ENCODE results near the gene LENEP.

LENEP gene

GRCh38 chr1:154955718-154956543 is 37.5 kb upstream of the LENEP start, which contains the start of gene PBXIP1:
Gene PBXIP1, minus strand, starts transcription at chr1:154956099. Its CDS starts 2,378 bp downstream, at chr1:154953721.
- Mint-ChIP-seq H3K4me3 (peak within 1 kb of the TSS; percentile 93 to 94), H3K36me3 (peaks cover 7 to 11% of the 10 kb centered on the region in 2 donors), H3K9me3 (no peaks in the 10 kb centered on the region), H3K27ac (peak within 1 kb of the TSS; percentile 96), H3K27me3 (no peaks in the 10 kb centered on the region), H3K4me1 (peaks cover 58 to 86% of the 10 kb centered on the region in 2 donors)
- ATAC-seq (replicated peaks): peak; percentile 75 to 83
- DNase-seq: peak; percentile 83

GRCh38 chr1:154956544-154956941 is 36.8 kb upstream of the LENEP start:
- Mint-ChIP-seq H3K27me3 (no peaks in the 10 kb centered on the region), H3K9me3 (no peaks in the 10 kb centered on the region), H3K4me3 (peak overlapping the region; percentile 93 to 94), H3K27ac (peak overlapping the region; percentile 96), H3K36me3 (peaks cover 7 to 11% of the 10 kb centered on the region in 2 donors), H3K4me1 (peaks cover 54 to 82% of the 10 kb centered on the region in 2 donors)
- DNase-seq (no peak), ATAC-seq (replicated peaks) (no peak)

GRCh38 chr1:154957091-154957657 is 36.2 kb upstream of the LENEP start:
- Mint-ChIP-seq H3K4me1 (peaks cover 49 to 76% of the 10 kb centered on the region in 2 donors), H3K27ac (no peak overlapping the region), H3K4me3 (no peak overlapping the region), H3K36me3 (peaks cover 7 to 12% of the 10 kb centered on the region in 2 donors), H3K9me3 (no peaks in the 10 kb centered on the region), H3K27me3 (no peaks in the 10 kb centered on the region)
- ATAC-seq (replicated peaks) (no peak), DNase-seq (no peak)

GRCh38 chr1:154958036-154958435 is 35.4 kb upstream of the LENEP start:
- H3K4me3 Mint-ChIP-seq: no peak overlapping the region
- no peak for ATAC-seq (replicated peaks)
- H3K9me3 Mint-ChIP-seq: no peaks in the 10 kb centered on the region
- peaks cover 13 to 17% of the 10 kb centered on the region in 2 donors for H3K36me3 Mint-ChIP-seq
- H3K27me3 Mint-ChIP-seq: no peaks in the 10 kb centered on the region
- H3K4me1 Mint-ChIP-seq: peaks cover 43 to 76% of the 10 kb centered on the region in 2 donors
- H3K27ac Mint-ChIP-seq: no peak overlapping the region
- DNase-seq: no peak

- Mint-ChIP-seq H3K36me3 (peaks cover 18 to 25% of the 10 kb centered on the region in 2 donors), H3K27ac (no peak overlapping the region), H3K4me3 (peak overlapping the region in 1 of 2 donors; percentile 4), H3K4me1 (peaks cover 43 to 76% of the 10 kb centered on the region in 2 donors), H3K9me3 (no peaks in the 10 kb centered on the region), H3K27me3 (no peaks in the 10 kb centered on the region)
- no peak for DNase-seq
- no peak for ATAC-seq (replicated peaks)
Observed at GRCh38 chr1:154958681-154959425, 34.5 kb upstream of the LENEP start.

GRCh38 chr1:154959426-154959780 is 34.0 kb upstream of the LENEP start:
- Mint-ChIP-seq H3K4me1 (peaks cover 40 to 74% of the 10 kb centered on the region in 2 donors), H3K4me3 (peak overlapping the region; percentile 88), H3K27ac (no peak overlapping the region), H3K36me3 (peaks cover 20 to 28% of the 10 kb centered on the region in 2 donors), H3K9me3 (no peaks in the 10 kb centered on the region), H3K27me3 (no peaks in the 10 kb centered on the region)
- ATAC-seq (replicated peaks) (no peak), DNase-seq (no peak)

- Mint-ChIP-seq H3K4me1 (peaks cover 32 to 62% of the 10 kb centered on the region in 2 donors), H3K4me3 (peak overlapping the region; percentile 88), H3K36me3 (peaks cover 25 to 34% of the 10 kb centered on the region in 2 donors), H3K27me3 (no peaks in the 10 kb centered on the region), H3K27ac (peak overlapping the region; percentile 93), H3K9me3 (no peaks in the 10 kb centered on the region)
- no peak for DNase-seq
- ATAC-seq (replicated peaks): no peak
Observed at GRCh38 chr1:154960446-154961136, 32.8 kb upstream of the LENEP start.

GRCh38 chr1:154961207-154962155 is 31.9 kb upstream of the LENEP start, which contains the start of gene PYGO2:
Gene PYGO2, minus strand, starts transcription at chr1:154961782. Its CDS starts 206 bp downstream, at chr1:154961576.
- H3K4me1 Mint-ChIP-seq: peaks cover 24 to 53% of the 10 kb centered on the region in 2 donors

GRCh38 chr1:154962156-154962749 is 31.1 kb upstream of the LENEP start:
- ATAC-seq (replicated peaks) (peak; percentile 41), DNase-seq (no peak)
- Mint-ChIP-seq H3K9me3 (no peaks in the 10 kb centered on the region), H3K4me1 (peaks cover 21 to 49% of the 10 kb centered on the region in 2 donors), H3K27ac (peak overlapping the region; percentile 97), H3K36me3 (peaks cover 27 to 38% of the 10 kb centered on the region in 2 donors), H3K27me3 (no peaks in the 10 kb centered on the region), H3K4me3 (peak overlapping the region; percentile 88 to 90)

More at GRCh38 chr1:154961207-154962155, 31.9 kb upstream of the LENEP start, which contains the start of gene PYGO2:
- peaks cover 26 to 36% of the 10 kb centered on the region in 2 donors for H3K36me3 Mint-ChIP-seq
- H3K27ac Mint-ChIP-seq: peak within 1 kb of the TSS; percentile 97
- H3K4me3 Mint-ChIP-seq: peak within 1 kb of the TSS; percentile 88 to 90
- no peaks in the 10 kb centered on the region for H3K9me3 Mint-ChIP-seq
- no peaks in the 10 kb centered on the region for H3K27me3 Mint-ChIP-seq
- ATAC-seq (replicated peaks): peak; percentile 85 to 87
- peak; percentile 78 for DNase-seq

GRCh38 chr1:154962795-154963330 is 30.5 kb upstream of the LENEP start:
- Mint-ChIP-seq H3K27me3 (no peaks in the 10 kb centered on the region), H3K4me3 (peak overlapping the region; percentile 88 to 90), H3K27ac (peak overlapping the region; percentile 81), H3K36me3 (peaks cover 33 to 44% of the 10 kb centered on the region in 2 donors), H3K9me3 (no peaks in the 10 kb centered on the region), H3K4me1 (peaks cover 19 to 44% of the 10 kb centered on the region in 2 donors)
- ATAC-seq (replicated peaks): no peak
- no peak for DNase-seq

GRCh38 chr1:154963643-154964042 is 29.7 kb upstream of the LENEP start:
- Mint-ChIP-seq H3K27me3 (no peaks in the 10 kb centered on the region), H3K4me3 (no peak overlapping the region), H3K9me3 (no peaks in the 10 kb centered on the region), H3K4me1 (peaks cover 16 to 52% of the 10 kb centered on the region in 2 donors), H3K36me3 (peaks cover 34 to 48% of the 10 kb centered on the region in 2 donors), H3K27ac (no peak overlapping the region)
- DNase-seq (no peak), ATAC-seq (replicated peaks) (no peak)

GRCh38 chr1:154964359-154964758 is 29.0 kb upstream of the LENEP start:
- Mint-ChIP-seq H3K4me3 (no peak overlapping the region), H3K36me3 (peaks cover 40 to 52% of the 10 kb centered on the region in 2 donors), H3K4me1 (peaks cover 20 to 53% of the 10 kb centered on the region in 2 donors), H3K27ac (peak overlapping the region; percentile 20), H3K9me3 (no peaks in the 10 kb centered on the region), H3K27me3 (no peaks in the 10 kb centered on the region)
- ATAC-seq (replicated peaks) (no peak), DNase-seq (no peak)

Measured in stimulated activated naive B cell treated with anti-CD40 and anti-IgM and Interleukin-4, amounts not matched to agents 10 μg/mL and 1 μg/mL and 100 μg/mL, for 72 hours (primary cell).